ENCODE data around the gene MAB21L3.

Gene MAB21L3

GRCh38 chr1:116107371-116107770, 3.8 kb upstream of the MAB21L3 start:
- no peak for DNase-seq (ENCODE audit: low read depth in 3 of 3, low spot score in 1 of 3)

- no peak for DNase-seq (ENCODE audit: low read depth in 3 of 3, low spot score in 1 of 3)
These were observed 374 bp downstream of the MAB21L3 start for GRCh38 chr1:116111524-116112021.

DNA sequence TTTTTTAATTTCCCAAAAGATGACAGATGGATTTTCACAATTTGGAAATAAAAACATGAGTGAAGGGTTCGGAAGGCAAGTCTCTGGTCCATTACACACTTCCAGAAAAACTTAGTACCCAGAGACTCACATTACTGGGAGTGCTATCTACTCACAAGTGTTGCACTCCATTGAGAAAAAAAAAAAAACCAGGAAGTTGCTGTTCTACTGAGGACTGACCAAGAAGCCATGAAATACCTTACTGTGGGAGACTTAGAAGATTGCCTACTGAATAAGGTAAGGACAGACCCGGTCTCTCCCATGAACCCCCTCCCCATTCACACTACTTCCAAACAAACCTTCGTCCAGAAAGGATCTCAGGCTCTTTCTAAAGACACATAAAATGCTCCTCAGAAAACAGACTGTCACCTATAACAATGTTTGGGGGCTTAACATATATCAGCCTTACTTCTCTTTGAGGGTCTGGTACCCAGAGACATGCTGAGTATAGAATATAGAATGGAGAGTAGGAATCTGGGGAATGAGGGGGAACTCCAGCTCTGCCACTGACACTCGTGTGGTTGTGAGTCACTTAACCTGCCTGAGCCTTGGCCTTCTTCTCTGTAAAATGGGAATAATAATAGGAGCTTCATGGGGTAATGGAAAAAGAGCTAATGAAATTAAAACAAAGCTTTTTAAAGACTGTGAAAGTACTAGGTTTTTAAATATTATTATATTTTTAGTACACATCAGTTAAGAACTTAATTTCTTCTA, 1.4 kb downstream of the MAB21L3 start:
- DNase-seq (ENCODE audit: low read depth in 3 of 3, low spot score in 1 of 3), result no peak

- DNase-seq (ENCODE audit: low read depth in 3 of 3, low spot score in 1 of 3), result no peak
These were observed 2.4 kb downstream of the MAB21L3 start for GRCh38 chr1:116113615-116114014.

GRCh38 chr1:116115476-116116439, 4.6 kb downstream of the MAB21L3 start:
- no peak for DNase-seq (ENCODE audit: low read depth in 3 of 3, low spot score in 1 of 3)

DNA sequence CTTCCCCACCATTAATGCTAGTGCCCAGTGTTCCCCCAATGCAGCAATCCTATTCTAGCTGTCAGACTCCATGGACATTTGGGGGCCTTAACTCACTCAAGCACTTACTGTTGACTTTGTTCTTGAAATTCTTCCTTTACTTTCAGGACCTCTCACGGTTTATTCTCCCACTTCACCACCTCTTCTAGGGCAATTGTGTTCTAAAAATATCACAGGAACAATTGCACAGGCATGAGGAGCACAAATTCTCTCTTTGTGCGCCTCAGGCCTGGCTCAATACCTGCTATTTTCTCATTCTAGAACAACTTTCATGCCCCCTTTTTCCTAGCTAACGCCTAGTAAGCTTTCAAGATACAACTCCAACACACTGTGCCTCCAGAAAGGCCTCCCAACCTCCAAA, 7.3 kb downstream of the MAB21L3 start:
- DNase-seq (ENCODE audit: low read depth in 3 of 3, low spot score in 1 of 3), result no peak

DNA sequence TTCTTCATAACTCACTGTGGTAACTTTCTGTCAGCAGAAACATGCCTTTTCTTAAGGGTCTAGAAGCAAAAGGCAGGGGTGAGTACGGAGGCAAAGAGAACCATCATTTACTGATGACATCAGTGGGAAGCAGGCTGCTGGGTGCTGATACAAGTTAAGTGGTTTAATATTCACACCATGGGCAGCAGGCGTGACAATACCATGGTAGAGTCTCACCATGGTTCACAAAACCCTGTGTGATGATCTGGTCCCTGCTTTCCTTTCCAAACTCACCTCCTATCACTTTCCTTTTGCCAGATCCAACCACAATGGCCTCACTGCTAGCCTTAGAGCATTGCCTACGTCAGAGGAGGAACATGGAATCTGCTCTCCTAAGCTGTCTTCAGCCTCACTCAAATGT, 8.7 kb downstream of the MAB21L3 start:
- no peak for DNase-seq (ENCODE audit: low read depth in 3 of 3, low spot score in 1 of 3)

DNA sequence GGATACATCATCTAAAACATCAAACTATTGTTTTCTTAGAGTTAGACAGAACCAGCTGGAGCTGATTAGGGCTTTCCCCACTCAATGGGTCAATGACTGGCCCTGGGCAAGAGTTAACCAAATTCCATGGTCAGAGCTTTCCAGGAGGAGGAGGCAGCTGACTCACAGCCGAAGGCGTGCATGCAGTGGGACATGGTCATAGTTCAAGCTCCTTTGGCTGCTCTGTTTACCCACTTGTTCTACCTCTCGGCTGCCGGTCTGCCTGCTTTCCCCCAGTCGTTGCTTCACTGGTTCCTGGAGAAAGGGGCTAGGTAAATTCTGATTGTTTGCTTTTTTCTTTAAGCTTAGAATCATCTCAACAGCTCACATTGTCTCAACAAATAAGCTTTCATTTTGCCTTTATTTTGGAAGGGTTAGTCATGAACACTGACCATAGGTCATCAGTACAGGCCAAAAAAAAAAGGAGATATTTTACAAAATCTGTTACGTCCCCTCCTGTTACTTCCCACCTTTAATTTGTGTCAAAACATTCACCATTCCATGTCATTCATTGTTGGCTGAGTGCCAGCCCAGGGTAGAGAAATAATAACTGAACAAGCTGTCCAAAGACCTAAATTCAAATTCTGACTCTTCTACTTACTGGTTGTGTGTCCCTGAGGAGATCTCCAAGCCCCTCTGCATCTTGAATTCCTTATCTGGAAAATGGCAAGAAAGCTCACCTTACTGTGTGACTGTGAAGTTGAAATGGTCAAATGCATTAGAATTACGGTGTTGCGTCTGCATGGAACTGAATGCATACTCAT, 12.0 kb downstream of the MAB21L3 start:
- DNase-seq (ENCODE audit: low read depth in 3 of 3, low spot score in 1 of 3), result no peak

- DNase-seq (ENCODE audit: low read depth in 3 of 3, low spot score in 1 of 3), result no peak
These were observed 12.8 kb downstream of the MAB21L3 start for GRCh38 chr1:116123837-116124533.

DNA sequence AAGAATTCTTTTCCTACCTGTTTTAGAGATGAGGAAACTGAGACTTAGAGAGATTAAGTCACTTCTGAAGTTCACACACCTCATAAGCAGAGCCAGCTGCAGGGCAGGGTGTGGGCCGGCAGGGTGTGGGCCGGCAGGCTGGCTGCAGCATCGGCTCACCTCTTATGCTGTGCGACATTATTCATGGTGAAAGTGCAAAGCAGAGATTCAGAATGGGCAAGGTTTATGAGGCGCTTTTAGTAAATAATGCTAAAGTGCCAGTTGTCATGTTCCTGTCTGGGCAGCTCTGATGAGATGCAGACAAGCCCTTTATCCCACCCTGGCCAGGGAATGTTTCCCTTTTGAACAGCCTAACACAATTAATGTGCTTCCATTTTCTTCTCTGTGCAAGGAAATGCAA, 14.6 kb downstream of the MAB21L3 start:
- no peak for DNase-seq (ENCODE audit: low read depth in 3 of 3, low spot score in 1 of 3)

- no peak for DNase-seq (ENCODE audit: low read depth in 3 of 3, low spot score in 1 of 3)
These were observed 15.1 kb downstream of the MAB21L3 start for GRCh38 chr1:116126281-116126680.

DNA sequence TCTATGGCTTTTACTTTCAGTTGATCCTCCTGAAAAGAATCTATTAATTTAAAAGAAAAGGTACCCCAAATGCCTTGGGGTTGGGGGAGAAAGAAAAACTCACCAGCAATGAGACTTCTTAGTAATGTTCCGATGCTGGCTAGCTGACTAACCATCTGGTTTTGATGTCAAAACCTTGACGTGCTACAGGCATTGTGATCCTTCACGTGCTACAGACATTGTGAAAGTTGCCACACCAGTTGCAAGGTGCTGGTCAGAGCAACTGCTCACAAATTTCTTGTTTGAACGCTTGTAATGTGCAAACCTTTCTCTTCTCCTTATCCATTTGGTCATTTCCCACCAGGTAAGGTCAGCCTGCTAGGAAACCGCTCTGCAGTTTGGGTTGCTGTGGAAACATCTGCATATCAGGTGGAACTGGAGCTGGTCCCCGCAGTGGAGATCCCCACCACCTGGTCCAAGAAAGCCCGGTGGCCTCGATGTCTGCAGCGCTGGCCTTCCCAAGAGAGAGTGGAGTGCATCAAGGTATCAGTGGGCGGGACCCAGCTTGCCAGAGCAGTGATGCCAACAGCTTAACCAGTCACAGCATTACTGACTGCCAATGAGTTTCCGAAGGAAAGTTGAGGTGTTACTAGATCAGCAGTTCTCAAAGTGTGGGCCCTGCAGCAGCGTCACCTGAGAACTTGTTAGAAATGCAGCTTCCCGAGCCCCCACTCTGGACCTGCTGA, 16.1 kb downstream of the MAB21L3 start:
- no peak for DNase-seq (ENCODE audit: low read depth in 3 of 3, low spot score in 1 of 3)

GRCh38 chr1:116127848-116128540, 16.8 kb downstream of the MAB21L3 start:
- DNase-seq (ENCODE audit: low read depth in 3 of 3, low spot score in 1 of 3), result no peak

DNA sequence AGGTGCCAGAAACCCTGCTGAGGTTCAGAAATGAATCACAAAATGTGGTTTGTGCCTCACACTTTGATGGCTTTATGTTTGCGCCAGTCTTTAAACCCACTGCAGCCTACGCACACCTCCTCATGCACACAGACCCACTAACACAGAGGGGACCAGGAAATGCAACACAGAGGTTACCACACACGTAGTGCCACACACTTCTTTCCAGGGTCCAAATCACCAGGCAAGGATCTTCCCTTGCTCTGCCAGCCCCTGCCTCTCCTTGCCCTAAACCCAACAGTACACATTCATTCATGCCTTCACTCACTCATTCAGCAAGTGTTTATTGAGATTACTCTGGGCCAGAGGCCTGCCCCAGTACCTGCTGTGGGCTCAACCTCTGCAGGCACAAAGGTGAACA, 17.5 kb downstream of the MAB21L3 start:
- DNase-seq (ENCODE audit: low read depth in 3 of 3, low spot score in 1 of 3), result no peak

GRCh38 chr1:116129537-116129936, 18.3 kb downstream of the MAB21L3 start:
- no peak for DNase-seq (ENCODE audit: low read depth in 3 of 3, low spot score in 1 of 3)

GRCh38 chr1:116130356-116130755, 19.2 kb downstream of the MAB21L3 start:
- no peak for DNase-seq (ENCODE audit: low read depth in 3 of 3, low spot score in 1 of 3)

DNA sequence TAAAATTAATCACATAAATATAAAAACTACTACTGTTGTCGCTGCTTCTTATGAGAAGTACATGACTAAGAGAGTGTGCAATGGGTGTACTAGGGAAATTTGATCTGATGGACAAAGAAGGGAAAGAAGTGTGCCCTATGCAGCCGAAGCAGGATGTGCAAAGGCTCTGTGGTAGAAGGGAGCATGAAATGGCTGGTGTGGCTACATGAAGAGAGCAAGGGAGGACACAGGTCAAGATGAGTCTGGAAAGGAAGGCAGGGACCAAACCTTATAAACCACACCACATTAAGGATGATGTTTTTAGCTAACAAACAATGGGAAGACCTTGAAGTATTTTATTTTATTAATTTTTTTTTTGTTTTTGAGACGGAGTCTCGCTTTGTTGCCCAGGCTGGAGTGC, 20.0 kb downstream of the MAB21L3 start:
- DNase-seq (ENCODE audit: low read depth in 3 of 3, low spot score in 1 of 3), result no peak

GRCh38 chr1:116131866-116132605, 20.8 kb downstream of the MAB21L3 start:
- no peak for DNase-seq (ENCODE audit: low read depth in 3 of 3, low spot score in 1 of 3)
